GM12873 (cell line): ENCODE measurements around the gene IL4I1.

Source experiments
- TF ChIP-seq, protein P1 (sequence below): IDR thresholded peaks from 2 replicates; pipeline ENCODE4 v1.5.1; 2012; ENCODE audit warnings: low read depth, mild to moderate bottlenecking, moderate library complexity, low read length, control low read depth; ENCODE audit not compliant: insufficient read depth; ENCODE audit errors: missing control alignments

Gene IL4I1

GRCh38 chr19:49857838-49858087, 38.9 kb downstream of the IL4I1 start:
- TF ChIP-seq, protein P1, sequence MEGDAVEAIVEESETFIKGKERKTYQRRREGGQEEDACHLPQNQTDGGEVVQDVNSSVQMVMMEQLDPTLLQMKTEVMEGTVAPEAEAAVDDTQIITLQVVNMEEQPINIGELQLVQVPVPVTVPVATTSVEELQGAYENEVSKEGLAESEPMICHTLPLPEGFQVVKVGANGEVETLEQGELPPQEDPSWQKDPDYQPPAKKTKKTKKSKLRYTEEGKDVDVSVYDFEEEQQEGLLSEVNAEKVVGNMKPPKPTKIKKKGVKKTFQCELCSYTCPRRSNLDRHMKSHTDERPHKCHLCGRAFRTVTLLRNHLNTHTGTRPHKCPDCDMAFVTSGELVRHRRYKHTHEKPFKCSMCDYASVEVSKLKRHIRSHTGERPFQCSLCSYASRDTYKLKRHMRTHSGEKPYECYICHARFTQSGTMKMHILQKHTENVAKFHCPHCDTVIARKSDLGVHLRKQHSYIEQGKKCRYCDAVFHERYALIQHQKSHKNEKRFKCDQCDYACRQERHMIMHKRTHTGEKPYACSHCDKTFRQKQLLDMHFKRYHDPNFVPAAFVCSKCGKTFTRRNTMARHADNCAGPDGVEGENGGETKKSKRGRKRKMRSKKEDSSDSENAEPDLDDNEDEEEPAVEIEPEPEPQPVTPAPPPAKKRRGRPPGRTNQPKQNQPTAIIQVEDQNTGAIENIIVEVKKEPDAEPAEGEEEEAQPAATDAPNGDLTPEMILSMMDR: no peak

GRCh38 chr19:49857061-49857837, 39.4 kb downstream of the IL4I1 start:
- TF ChIP-seq, protein P1: no peak

DNA sequence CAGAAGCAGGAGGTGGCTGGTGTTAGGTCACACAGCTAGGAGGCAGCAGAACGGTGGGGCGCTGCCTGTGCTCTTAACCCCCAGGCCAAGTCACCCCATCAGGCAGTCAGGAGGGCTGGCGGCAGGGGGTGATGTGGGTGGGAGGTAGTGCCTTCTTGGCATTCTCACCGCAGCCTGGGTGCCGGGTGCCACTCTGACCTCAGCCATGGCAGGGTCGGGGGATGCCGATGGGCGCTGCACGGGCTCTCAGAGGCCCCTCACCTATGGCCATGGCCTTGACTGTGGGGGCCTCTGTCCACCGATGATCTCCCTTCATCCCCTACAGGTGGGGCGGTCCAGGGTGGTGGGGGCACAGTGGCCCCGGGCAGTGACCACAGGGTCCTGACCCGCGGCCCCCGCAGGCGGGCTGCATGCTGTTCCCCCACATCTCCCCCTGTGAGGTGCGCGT, 40.1 kb downstream of the IL4I1 start:
- TF ChIP-seq, protein P1: no peak

DNA sequence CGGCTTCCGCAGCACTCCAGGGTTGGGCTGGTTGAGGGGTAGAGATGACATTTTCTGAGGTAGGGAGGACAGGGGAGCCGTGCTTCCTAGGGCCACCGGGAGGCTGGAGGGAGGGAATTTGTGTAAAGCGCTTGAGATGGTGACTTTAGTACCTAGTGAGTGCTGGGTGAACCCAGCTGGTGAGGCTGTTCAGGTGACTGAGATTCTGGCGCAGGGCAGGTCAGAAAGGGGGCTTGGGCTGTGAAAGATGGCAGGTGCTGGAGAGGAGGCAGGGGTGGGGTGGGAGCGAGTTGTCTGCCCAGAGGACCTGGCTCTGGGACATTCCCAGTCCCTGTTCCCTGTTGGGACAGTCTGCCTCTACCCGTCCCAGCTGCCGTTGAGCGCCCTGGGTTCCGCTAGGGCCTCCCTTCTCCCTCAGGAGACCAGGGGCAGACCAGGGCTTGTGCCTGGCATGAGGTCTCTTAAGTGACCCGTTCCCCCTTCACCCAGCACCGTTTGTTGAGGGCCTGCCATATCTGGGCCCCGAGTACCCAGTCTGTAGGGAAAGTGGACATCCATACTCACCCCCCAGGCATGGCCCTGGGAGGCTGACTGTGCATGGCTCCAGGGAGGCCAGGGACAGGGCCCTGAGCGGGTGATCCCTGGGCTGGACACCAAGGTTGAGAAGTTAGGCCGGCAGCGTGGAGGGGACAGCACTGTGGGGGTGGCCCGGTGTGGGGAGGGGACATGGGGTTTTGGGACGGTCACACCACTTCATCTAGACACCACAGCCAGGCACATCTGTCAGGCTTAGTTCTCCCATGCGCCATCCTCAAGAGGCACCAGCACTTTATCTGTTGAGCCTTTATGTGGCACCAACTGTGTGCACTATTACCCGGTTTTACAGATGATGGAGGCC, 40.8 kb downstream of the IL4I1 start:
- TF ChIP-seq, protein P1: no peak

DNA sequence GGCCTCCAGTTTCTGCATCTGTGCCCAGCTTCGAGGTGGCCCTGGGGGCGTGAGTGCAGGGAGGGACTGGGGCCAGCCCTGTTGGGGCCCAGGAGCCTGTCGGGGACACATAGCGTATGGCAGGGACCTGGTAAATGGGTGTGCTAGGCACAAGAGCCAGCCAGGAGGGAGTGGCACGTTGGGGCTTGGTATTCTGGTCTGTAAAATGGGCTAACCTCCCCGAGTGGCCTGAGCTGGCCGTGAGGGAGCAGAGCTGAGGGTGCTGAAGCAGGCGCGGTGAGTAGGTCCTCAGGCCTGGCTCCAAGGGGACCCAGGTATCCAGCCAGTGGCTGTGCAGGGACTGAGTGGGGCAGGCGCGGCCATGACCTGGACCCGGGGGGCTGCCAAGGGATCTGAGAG, 41.4 kb downstream of the IL4I1 start:
- TF ChIP-seq, protein P1: no peak

- TF ChIP-seq, protein P1: no peak
Measured at GRCh38 chr19:49854378-49855263, 42.1 kb downstream of the IL4I1 start.
